Mammary epithelial cell (primary cell): ENCODE data around the gene MED26.

Source experiments
- CTCF ChIP-seq, 2 donors: IDR thresholded peaks in 1 of 2; conservative IDR thresholded peaks in 1 of 2; 2 replicates each; pipeline ENCODE4 v1.5.1; 2011 to 2012; ENCODE audit warnings: inconsistent platforms in 2 of 2, low read length in 2 of 2, mild to moderate bottlenecking in 2 of 2, control low read depth in 1 of 2, low read depth in 1 of 2; ENCODE audit not compliant: insufficient read depth in 1 of 2; ENCODE audit errors: extremely low read depth in 1 of 2
- EZH2 ChIP-seq: IDR thresholded peaks from 2 replicates; pipeline ENCODE4 v1.6.1; 2012; ENCODE audit warnings: low read length, inconsistent platforms, borderline replicate concordance

GRCh38 chr19:16554776-16555175 lies 73.2 kb downstream of the MED26 start:
- TF ChIP-seq CTCF (conservative IDR thresholded peaks at IDR 0.05 in 1 of 2, IDR thresholded peaks at IDR 0.05 in 1 of 2; ENCODE audit: extremely low read depth in 1 of 2, insufficient read depth in 1 of 2, low read depth in 1 of 2, low read length in 2 of 2) (no peak), EZH2 (no peak)
